Osteocyte (in vitro differentiated cells): Measurements from ENCODE around the gene FAM53B. TPM values are rescaled to one million over a fixed set of nuclear protein-coding genes. Genes with fewer than 3 reads are reported as not detected.

Experiments used
- DNase-seq: peaks from one replicate; pipeline ENCODE4 v3.0.0; 2021; ENCODE audit warnings: mixed read lengths; ENCODE audit not compliant: unreplicated experiment; ENCODE audit errors: extremely low spot score
- H3K27ac Mint-ChIP-seq: one replicate; pipeline ENCODE4 v1.8.0; 2021; ENCODE audit warnings: mild to moderate bottlenecking, mixed read lengths; ENCODE audit not compliant: unreplicated experiment
- H3K27me3 Mint-ChIP-seq: one replicate; pipeline ENCODE4 v1.8.0; 2021; ENCODE audit warnings: mixed read lengths; ENCODE audit not compliant: unreplicated experiment
- H3K36me3 Mint-ChIP-seq: one replicate; pipeline ENCODE4 v1.8.0; 2021; ENCODE audit warnings: mixed read lengths; ENCODE audit not compliant: unreplicated experiment
- H3K4me1 Mint-ChIP-seq: one replicate; pipeline ENCODE4 v1.8.0; 2021; ENCODE audit warnings: mixed read lengths; ENCODE audit not compliant: unreplicated experiment
- H3K4me3 Mint-ChIP-seq: one replicate; pipeline ENCODE4 v1.8.0; 2021; ENCODE audit warnings: mild to moderate bottlenecking, moderate library complexity, mixed read lengths; ENCODE audit not compliant: unreplicated experiment
- H3K9me3 Mint-ChIP-seq: one replicate; pipeline ENCODE4 v1.8.0; 2021; ENCODE audit warnings: mixed read lengths; ENCODE audit not compliant: unreplicated experiment
- CTCF ChIP-seq: fragments of 200-600 bp; sonication (generic); IDR thresholded peaks from 2 replicates; pipeline ENCODE4 v1.5.0; 2021; ENCODE audit warnings: antibody characterized with exemption, mild to moderate bottlenecking, moderate library complexity
- total RNA-seq: library from RNA; stranded (reverse); gene quantifications from 2 replicates; pipeline ENCODE4 v1.2.1, GENCODE V29; 2021

Gene FAM53B
- total RNA-seq, 1 donor from 2014 or later, result 14.7 TPM

GRCh38 chr10:124699471-124700292, 44.5 kb downstream of the FAM53B start:
- TF ChIP-seq CTCF, result no peak
- Mint-ChIP-seq H3K36me3 (peaks cover 6% of the 10 kb centered on the region), H3K4me3 (no peak overlapping the region), H3K27ac (no peak overlapping the region), H3K4me1 (peaks cover 11% of the 10 kb centered on the region), H3K9me3 (no peaks in the 10 kb centered on the region), H3K27me3 (no peaks in the 10 kb centered on the region)
- no peak for DNase-seq

- H3K36me3 Mint-ChIP-seq, result peaks cover 10% of the 10 kb centered on the region
- no peak for DNase-seq
- H3K27me3 Mint-ChIP-seq, result no peaks in the 10 kb centered on the region
- no peak overlapping the region for H3K4me3 Mint-ChIP-seq
- H3K9me3 Mint-ChIP-seq, result no peaks in the 10 kb centered on the region
- peaks cover 11% of the 10 kb centered on the region for H3K4me1 Mint-ChIP-seq
- H3K27ac Mint-ChIP-seq, result no peak overlapping the region
- no peak for TF ChIP-seq CTCF
Observed at GRCh38 chr10:124698545-124699469, 45.4 kb downstream of the FAM53B start.

- Mint-ChIP-seq H3K27ac (no peak overlapping the region), H3K4me3 (no peak overlapping the region), H3K9me3 (no peaks in the 10 kb centered on the region), H3K27me3 (no peaks in the 10 kb centered on the region), H3K4me1 (peaks cover 11% of the 10 kb centered on the region), H3K36me3 (peaks cover 10% of the 10 kb centered on the region)
- no peak for TF ChIP-seq CTCF
- DNase-seq, result no peak
Observed at GRCh38 chr10:124697837-124698544, 46.2 kb downstream of the FAM53B start.

GRCh38 chr10:124697443-124697836, 46.7 kb downstream of the FAM53B start:
- no peak for TF ChIP-seq CTCF
- Mint-ChIP-seq H3K9me3 (no peaks in the 10 kb centered on the region), H3K36me3 (peaks cover 10% of the 10 kb centered on the region), H3K27ac (no peak overlapping the region), H3K27me3 (no peaks in the 10 kb centered on the region), H3K4me3 (no peak overlapping the region), H3K4me1 (peaks cover 11% of the 10 kb centered on the region)
- no peak for DNase-seq
